Activated T-helper 1 cell treated with anti-CD3 and anti-CD28 coated beads, Interleukin-12 subunit alpha, Interleukin-12 subunit beta, Interleukin-2, Interleukin-4 antibody, amounts not matched to agents 30 ng/mL and 10 ng/mL and 1 ng/mL, durations not matched to agents 14 hours and 24 hours and 36 hours (primary cell): ENCODE measurements around the gene CLEC16A. TPM values are rescaled to one million over a fixed set of nuclear protein-coding genes. Genes with fewer than 3 reads are reported as not detected.

Experiments
- DNase-seq: peaks from one replicate; pipeline ENCODE4 v3.0.0; 2021; ENCODE audit warnings: low spot score
- H3K27ac Mint-ChIP-seq: one replicate; pipeline ENCODE4 v1.8.0; 2021; ENCODE audit warnings: mild to moderate bottlenecking, mixed read lengths
- H3K27me3 Mint-ChIP-seq: one replicate; pipeline ENCODE4 v1.8.0; 2022; ENCODE audit warnings: mild to moderate bottlenecking, moderate library complexity, mixed read lengths; ENCODE audit not compliant: insufficient read depth
- H3K36me3 Mint-ChIP-seq: one replicate; pipeline ENCODE4 v1.8.0; 2021; ENCODE audit warnings: low read depth, mixed read lengths
- H3K4me1 Mint-ChIP-seq: one replicate; pipeline ENCODE4 v1.8.0; 2021; ENCODE audit warnings: low read depth, mixed read lengths
- H3K4me3 Mint-ChIP-seq: one replicate; pipeline ENCODE4 v1.8.0; 2021; ENCODE audit warnings: mild to moderate bottlenecking, moderate library complexity, mixed read lengths
- H3K9me3 Mint-ChIP-seq: one replicate; pipeline ENCODE4 v1.8.0; 2021; ENCODE audit warnings: mixed read lengths
- intact Hi-C: fragments of 100-400 bp; cut with micrococcal nuclease; formaldehyde crosslinking; loops from one replicate; pipeline ENCODE4 v1.15.1; 2024
- total RNA-seq: library from RNA; stranded (reverse); gene quantifications from 2 replicates; pipeline ENCODE4 v1.2.3, GENCODE V29; 2022

Gene CLEC16A
- total RNA-seq, 1 donor from 2014 or later: 37.4 TPM

DNA sequence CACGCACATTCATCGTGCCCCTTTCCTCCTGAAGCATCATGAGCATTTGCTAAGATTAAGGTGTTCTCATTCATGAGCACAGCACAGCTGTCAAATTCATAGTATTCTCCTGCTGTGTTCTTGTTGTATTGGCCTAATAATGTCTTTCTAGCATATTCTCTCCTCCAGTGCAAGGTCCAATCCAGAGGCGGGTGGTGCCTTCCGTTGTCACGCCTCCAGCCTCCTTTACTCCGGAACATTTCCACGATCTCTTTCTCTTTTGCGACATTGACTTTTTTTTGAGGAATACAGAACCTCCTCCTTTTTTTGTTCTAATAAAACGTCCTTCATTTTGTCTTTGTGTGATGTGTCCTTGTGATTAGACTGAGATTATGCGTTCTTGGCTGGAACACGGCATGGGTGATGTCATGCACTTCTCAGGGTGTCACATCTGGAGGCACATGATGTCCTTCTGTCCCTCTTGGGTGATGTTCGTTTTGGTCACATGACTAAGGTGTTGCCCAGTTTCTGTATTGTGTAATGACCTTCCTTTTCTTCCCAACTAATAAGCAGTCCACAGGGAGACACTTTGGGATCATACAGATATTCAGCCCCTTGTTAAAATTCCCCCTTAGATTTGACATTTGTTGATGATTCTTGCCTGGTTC, 66.3 kb downstream of the CLEC16A start:
- no peak overlapping the region for H3K4me3 Mint-ChIP-seq
- DNase-seq: no peak
- H3K27ac Mint-ChIP-seq: no peak overlapping the region
- peaks cover 37% of the 10 kb centered on the region for H3K4me1 Mint-ChIP-seq
- H3K9me3 Mint-ChIP-seq: no peaks in the 10 kb centered on the region
- intact Hi-C loops: no loop called here
- no peaks in the 10 kb centered on the region for H3K27me3 Mint-ChIP-seq
- H3K36me3 Mint-ChIP-seq: peaks cover 30% of the 10 kb centered on the region

DNA sequence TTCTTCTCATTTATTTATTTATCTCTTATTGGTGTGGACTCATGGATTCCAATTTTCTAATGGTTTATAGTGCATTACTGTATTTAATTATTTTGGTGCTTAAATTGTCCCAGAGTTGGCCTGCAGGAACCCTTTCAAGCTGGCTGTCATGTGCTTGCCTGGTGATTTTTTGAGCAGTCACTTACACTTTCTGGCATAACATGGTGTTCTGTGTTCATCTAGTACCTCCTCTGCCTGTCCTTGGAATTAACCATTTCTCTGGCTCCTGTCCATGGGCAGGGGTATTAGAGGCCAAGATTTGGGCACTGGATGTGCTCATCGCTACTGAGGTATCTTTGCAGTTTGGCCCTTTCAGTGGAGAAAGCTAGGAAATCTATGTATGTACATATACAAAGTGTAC, 67.0 kb downstream of the CLEC16A start:
- Mint-ChIP-seq H3K36me3 (peaks cover 30% of the 10 kb centered on the region), H3K4me1 (peaks cover 31% of the 10 kb centered on the region), H3K27me3 (no peaks in the 10 kb centered on the region), H3K27ac (no peak overlapping the region), H3K4me3 (no peak overlapping the region), H3K9me3 (no peaks in the 10 kb centered on the region)
- intact Hi-C loops: no loop called here
- DNase-seq: no peak

DNA sequence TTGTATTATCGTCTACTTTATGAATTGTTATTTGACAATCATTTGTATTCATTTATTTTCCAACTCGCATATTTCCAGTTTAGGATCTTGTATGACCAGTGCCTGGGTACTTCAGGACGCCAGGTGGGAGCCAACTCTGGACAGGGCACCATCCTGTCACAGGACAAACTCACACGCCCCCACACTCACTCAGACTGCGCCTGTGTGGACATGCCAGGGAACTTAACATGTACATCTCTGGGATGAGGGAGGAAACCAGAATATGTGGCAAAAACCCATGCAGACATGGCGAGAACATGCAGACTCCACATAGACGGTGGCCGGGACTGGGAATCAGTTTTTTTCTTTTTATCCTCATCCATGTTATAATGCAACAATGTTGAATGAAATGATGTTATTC, 68.5 kb downstream of the CLEC16A start:
- no peaks in the 10 kb centered on the region for H3K9me3 Mint-ChIP-seq
- intact Hi-C loops: no loop called here
- no peaks in the 10 kb centered on the region for H3K27me3 Mint-ChIP-seq
- no peak overlapping the region for H3K27ac Mint-ChIP-seq
- DNase-seq: no peak
- H3K4me1 Mint-ChIP-seq: peaks cover 28% of the 10 kb centered on the region
- H3K4me3 Mint-ChIP-seq: no peak overlapping the region
- H3K36me3 Mint-ChIP-seq: peaks cover 34% of the 10 kb centered on the region

DNA sequence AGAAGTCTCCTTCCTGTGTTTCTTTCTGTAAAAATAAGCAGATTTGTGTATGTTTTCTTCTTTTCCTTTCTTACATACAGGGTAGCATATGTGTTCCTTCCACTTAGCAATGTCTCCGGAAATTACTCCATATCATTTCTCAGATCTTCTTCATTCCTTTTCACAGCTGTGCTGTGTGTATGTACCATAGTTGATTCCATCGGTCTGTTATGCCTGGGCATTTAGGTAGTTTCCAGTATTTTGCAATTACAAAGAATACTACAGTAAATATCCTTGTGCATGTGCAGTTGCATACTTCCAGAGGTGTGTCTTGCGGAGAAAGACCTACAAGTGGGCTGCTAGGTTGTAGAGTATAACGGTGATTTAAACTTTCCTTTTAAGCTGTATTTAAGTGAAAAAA, 69.8 kb downstream of the CLEC16A start:
- H3K4me3 Mint-ChIP-seq: no peak overlapping the region
- intact Hi-C loops: no loop called here
- no peaks in the 10 kb centered on the region for H3K27me3 Mint-ChIP-seq
- peaks cover 28% of the 10 kb centered on the region for H3K4me1 Mint-ChIP-seq
- H3K36me3 Mint-ChIP-seq: peaks cover 29% of the 10 kb centered on the region
- no peak overlapping the region for H3K27ac Mint-ChIP-seq
- no peaks in the 10 kb centered on the region for H3K9me3 Mint-ChIP-seq
- no peak for DNase-seq

DNA sequence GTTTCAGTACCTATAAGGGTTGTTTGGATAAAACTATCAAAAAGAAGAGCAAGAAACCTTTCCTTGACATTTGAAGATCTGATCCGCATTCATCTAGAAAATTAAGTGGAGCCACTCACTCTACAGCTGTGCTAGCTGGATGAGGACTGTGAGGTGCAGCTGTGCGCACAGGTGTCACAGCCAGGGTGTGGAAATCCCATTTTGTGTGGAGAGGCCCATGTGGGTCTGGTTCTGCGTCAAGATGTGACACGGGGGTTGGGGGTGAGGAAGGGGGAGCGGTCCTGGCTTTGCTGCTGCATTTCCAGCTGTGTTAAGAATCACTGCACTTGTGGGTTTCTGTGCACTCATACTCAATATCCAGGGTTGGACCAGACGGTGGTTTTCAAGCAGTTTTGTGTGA, 70.7 kb downstream of the CLEC16A start:
- Mint-ChIP-seq H3K36me3 (peaks cover 31% of the 10 kb centered on the region), H3K4me3 (no peak overlapping the region), H3K27ac (no peak overlapping the region), H3K27me3 (no peaks in the 10 kb centered on the region), H3K9me3 (no peaks in the 10 kb centered on the region), H3K4me1 (peaks cover 28% of the 10 kb centered on the region)
- intact Hi-C loops: no loop called here
- DNase-seq: no peak

DNA sequence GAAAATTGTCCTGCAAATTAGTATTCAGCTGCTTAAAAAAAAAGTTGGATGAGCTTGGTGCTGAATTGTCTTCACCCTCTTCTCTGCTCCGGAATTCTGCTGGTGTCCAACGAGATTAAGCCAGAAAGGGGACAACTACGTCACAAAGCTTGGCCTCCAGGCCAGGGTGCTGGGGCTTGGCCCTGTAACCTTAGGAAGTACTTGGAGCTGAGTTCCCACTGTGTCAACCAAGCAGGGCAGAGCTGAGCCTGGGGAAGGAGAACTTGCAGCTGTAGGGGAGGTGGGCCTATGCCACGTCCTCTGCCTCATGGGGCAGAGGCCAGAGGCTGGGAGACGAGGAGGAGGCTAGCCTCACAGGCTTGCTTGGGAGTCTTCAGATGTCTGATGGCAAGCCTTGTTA, 71.2 kb downstream of the CLEC16A start:
- Mint-ChIP-seq H3K9me3 (no peaks in the 10 kb centered on the region), H3K27ac (no peak overlapping the region), H3K4me1 (peaks cover 25% of the 10 kb centered on the region), H3K36me3 (peaks cover 32% of the 10 kb centered on the region), H3K27me3 (no peaks in the 10 kb centered on the region), H3K4me3 (no peak overlapping the region)
- no peak for DNase-seq
- intact Hi-C loops: no loop called here

DNA sequence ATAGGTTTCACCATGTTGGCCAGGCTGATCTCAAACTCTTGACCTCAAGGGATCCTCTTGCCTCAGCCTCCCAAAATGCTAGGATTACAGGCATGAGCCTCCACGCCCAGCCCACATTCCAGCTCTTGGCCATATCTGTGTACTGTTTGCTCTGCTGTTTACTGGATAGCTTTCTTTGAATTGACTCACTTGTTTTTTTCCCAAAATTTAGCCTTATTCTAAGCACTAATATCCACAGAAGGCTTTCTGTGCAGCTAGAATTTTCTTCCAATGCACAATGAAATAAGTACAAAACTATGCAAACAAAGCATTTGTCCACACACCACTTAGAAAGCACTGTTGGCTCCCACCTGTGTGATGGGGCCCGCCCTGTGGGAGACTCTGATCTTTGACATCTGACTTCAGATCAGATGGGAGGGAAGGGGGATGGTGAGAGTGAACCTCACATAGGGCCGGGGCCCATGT, 72.2 kb downstream of the CLEC16A start:
- Mint-ChIP-seq H3K36me3 (peaks cover 32% of the 10 kb centered on the region), H3K4me3 (no peak overlapping the region), H3K9me3 (no peaks in the 10 kb centered on the region), H3K27ac (no peak overlapping the region), H3K27me3 (no peaks in the 10 kb centered on the region), H3K4me1 (peaks cover 15% of the 10 kb centered on the region)
- intact Hi-C loops: no loop called here
- no peak for DNase-seq

DNA sequence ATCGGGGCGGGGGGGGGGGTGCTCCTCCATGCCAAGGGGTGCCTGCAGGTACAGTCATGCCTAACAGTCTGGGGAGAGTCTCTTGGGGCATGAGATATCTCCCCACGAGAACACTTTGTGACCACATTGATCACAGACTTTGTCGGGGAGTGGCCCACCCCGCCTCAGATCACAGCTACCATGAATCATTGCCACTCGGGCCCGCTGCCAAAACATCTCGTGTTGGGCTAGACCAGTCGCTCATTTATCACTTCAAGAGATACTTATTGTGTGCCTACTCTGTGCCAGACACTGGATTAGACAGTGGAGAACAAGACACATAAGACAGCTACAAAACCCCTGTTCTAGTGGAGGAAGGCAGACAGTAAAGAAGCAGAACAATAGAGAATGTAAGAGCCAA, 72.6 kb downstream of the CLEC16A start:
- Mint-ChIP-seq H3K27me3 (no peaks in the 10 kb centered on the region), H3K4me1 (peaks cover 15% of the 10 kb centered on the region), H3K27ac (no peak overlapping the region), H3K9me3 (no peaks in the 10 kb centered on the region), H3K36me3 (peaks cover 32% of the 10 kb centered on the region), H3K4me3 (no peak overlapping the region)
- DNase-seq: no peak
- intact Hi-C loops: no loop called here

DNA sequence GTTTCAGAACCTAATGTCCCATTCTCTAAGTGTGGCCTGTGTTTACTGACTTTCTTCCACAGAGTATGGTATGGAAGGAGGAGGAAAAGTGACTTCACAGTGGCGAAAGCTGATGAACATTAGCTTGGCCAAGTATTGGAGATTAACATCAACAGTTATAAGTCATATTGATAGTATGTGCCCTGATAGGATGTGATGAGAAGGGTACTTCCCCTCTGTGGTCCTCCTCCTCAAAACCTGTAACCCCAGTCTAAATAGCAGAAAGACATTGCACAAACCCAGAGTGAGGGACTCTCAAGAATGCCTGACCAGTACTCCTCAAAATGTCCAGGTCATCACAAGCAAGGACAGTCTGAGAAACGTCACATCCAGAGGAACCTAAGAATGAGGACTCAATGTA, 73.1 kb downstream of the CLEC16A start:
- Mint-ChIP-seq H3K27ac (peak overlapping the region; percentile 31), H3K27me3 (no peaks in the 10 kb centered on the region), H3K36me3 (peaks cover 32% of the 10 kb centered on the region), H3K9me3 (no peaks in the 10 kb centered on the region), H3K4me3 (no peak overlapping the region), H3K4me1 (peaks cover 15% of the 10 kb centered on the region)
- DNase-seq: no peak
- intact Hi-C loops: no loop called here

DNA sequence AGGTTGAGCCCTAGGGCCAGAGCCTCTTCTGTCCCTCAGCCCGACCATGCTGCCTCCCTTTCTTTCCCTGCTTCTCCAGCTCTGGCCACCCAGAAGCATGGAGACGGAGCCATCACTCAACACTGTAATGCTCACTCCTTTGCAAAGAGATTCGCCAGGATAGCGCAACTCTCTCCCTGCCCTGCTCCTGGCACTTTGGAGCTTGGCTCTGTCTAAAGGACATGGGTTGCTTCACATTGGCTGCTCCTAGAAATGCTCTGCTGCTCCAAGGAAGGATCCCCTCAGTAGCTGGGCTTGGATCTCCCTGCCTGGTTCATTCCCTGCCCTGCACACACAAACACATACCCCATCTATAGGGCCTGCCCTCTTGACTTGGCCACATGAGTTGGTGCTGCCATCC, 76.0 kb downstream of the CLEC16A start:
- Mint-ChIP-seq H3K4me3 (no peak overlapping the region), H3K4me1 (peaks cover 29% of the 10 kb centered on the region), H3K27me3 (no peaks in the 10 kb centered on the region), H3K27ac (no peak overlapping the region), H3K9me3 (peaks cover 3% of the 10 kb centered on the region), H3K36me3 (peaks cover 39% of the 10 kb centered on the region)
- no peak for DNase-seq
- intact Hi-C loops: no loop called here

DNA sequence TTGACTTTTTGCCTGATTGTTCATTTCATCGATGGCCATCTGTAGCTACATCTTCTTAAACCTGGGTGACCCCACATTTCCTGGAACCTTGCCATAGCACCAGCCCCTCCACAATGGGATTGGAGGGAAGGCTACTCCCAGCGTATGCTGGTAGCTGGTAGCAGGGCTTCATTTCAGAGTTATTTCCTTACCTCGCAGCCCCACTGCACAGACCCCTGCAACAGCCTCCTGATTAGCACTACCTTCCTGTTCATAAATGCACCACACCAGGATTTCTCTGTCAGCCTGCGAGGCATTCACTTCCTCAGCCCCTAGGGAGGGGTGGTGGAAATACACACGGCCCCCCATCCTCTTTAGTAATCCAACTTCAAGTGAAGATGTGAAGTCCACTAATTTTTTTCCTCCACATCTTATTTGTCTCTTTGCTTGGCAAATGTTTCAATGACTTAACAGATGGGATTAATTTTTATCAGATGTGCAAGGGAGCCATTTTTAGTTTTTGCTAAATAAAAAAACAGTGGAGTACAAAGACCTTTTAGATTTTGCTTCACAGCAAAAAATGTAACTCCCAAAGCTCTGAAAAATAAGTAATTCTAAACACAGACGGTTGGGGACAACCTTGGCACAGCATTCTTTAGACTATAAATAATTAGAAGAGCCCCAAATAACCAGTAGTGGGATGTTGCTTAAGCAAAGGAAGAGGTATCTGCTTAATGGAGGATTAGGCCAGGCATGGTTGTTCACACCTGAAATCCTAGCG, 76.6 kb downstream of the CLEC16A start:
- H3K4me3 Mint-ChIP-seq: no peak overlapping the region
- peaks cover 34% of the 10 kb centered on the region for H3K4me1 Mint-ChIP-seq
- H3K36me3 Mint-ChIP-seq: peaks cover 45% of the 10 kb centered on the region
- peaks cover 8% of the 10 kb centered on the region for H3K9me3 Mint-ChIP-seq
- H3K27ac Mint-ChIP-seq: no peak overlapping the region
- intact Hi-C loops: no loop called here
- no peak for DNase-seq
- H3K27me3 Mint-ChIP-seq: no peaks in the 10 kb centered on the region

DNA sequence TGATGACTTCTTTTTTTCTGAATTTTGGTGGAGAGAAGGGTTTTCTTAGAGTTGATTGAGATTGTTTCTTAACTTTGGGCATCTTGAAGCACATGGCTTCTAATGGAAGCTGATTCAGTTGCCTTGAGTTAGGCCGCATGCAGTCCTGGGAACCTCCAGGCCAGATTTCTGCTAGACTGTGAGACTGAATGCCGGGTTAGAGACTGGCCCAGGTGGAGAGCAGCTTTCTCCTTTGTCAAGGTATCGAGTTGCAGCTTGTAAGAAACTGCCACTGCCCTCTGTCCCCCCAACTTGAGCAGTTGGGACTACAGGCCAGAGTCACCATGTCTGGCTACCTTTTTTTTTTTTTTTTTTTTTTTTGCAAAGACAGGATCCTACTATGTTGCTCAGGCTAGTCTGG, 77.6 kb downstream of the CLEC16A start:
- no peak overlapping the region for H3K4me3 Mint-ChIP-seq
- no peaks in the 10 kb centered on the region for H3K27me3 Mint-ChIP-seq
- intact Hi-C loops: no loop called here
- H3K27ac Mint-ChIP-seq: no peak overlapping the region
- peaks cover 55% of the 10 kb centered on the region for H3K36me3 Mint-ChIP-seq
- peaks cover 18% of the 10 kb centered on the region for H3K9me3 Mint-ChIP-seq
- peaks cover 32% of the 10 kb centered on the region for H3K4me1 Mint-ChIP-seq
- no peak for DNase-seq

DNA sequence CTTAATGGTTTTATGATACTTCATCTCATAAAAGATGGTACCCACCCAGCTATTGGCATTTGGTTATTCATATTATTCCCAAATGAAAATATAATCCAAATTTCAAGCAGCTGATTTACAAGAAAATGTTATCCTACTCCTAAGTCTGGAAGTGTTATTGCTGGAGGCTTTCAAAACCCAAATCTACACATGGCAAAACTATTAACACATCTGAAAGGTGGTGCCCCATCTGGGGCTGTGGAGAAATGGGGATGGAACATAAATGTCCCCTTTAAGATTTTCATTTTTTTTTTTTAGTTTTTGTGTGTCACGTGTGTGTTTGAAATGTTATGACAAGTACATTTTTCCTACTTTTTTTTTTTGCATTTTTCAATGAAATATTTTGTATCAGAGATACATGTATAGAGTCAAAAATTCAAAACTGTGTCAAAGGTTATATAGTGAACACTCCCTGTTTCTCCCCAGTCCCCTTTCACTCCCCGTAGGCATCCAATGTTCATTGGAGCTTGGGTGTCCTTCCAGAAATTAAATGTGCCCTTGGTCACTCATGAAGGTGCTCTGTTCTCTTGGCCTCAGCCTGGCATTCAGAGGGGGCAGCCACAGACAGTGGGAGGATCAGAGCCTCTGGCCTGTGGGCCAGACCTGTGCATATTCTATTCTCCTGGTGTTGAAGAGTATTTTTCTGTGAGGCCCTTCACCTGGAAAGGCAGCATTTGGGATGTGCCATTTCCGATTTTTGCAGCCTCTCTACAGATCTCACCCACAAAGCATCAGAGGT, 79.1 kb downstream of the CLEC16A start:
- intact Hi-C loops: loop anchor here (2.0 kb wide), 1 partner anchor 55 kb away; no protein-coding TSS in a partner anchor
- H3K4me3 Mint-ChIP-seq: no peak overlapping the region
- H3K9me3 Mint-ChIP-seq: peaks cover 26% of the 10 kb centered on the region
- no peak overlapping the region for H3K27ac Mint-ChIP-seq
- DNase-seq: no peak
- H3K36me3 Mint-ChIP-seq: peaks cover 60% of the 10 kb centered on the region
- H3K27me3 Mint-ChIP-seq: no peaks in the 10 kb centered on the region
- H3K4me1 Mint-ChIP-seq: peaks cover 24% of the 10 kb centered on the region
